Progenitor cell of endocrine pancreas (in vitro differentiated cells): Measurements from ENCODE around the gene RAPSN. TPM values are rescaled to one million over a fixed set of nuclear protein-coding genes. Genes with fewer than 3 reads are reported as not detected.

Source experiments
- DNase-seq: peaks from one replicate; pipeline ENCODE4 v3.0.0; 2021; ENCODE audit warnings: low spot score; ENCODE audit not compliant: unreplicated experiment
- H3K27ac Mint-ChIP-seq: 2 replicates; pipeline ENCODE4 v1.8.0; 2021; ENCODE audit warnings: mild to moderate bottlenecking, moderate library complexity, mixed read lengths
- H3K27me3 Mint-ChIP-seq: 2 replicates; pipeline ENCODE4 v1.8.0; 2021; ENCODE audit warnings: mixed read lengths
- H3K36me3 Mint-ChIP-seq: 2 replicates; pipeline ENCODE4 v1.8.0; 2022; ENCODE audit warnings: mixed read lengths; ENCODE audit not compliant: insufficient read depth
- H3K4me1 Mint-ChIP-seq: 2 replicates; pipeline ENCODE4 v1.8.0; 2021; ENCODE audit warnings: low read depth, mixed read lengths
- H3K4me3 Mint-ChIP-seq: 2 replicates; pipeline ENCODE4 v1.8.0; 2021; ENCODE audit warnings: low read depth, mild to moderate bottlenecking, moderate library complexity, mixed read lengths
- H3K9me3 Mint-ChIP-seq: 2 replicates; pipeline ENCODE4 v1.8.0; 2021; ENCODE audit warnings: low read depth, mixed read lengths
- CTCF ChIP-seq: fragments of 200-600 bp; sonication (generic); IDR thresholded peaks from one replicate; pipeline ENCODE4 v1.5.0; 2021; ENCODE audit warnings: antibody characterized with exemption, mild to moderate bottlenecking; ENCODE audit not compliant: unreplicated experiment
- total RNA-seq: library from RNA; stranded (reverse); gene quantifications from 2 replicates; pipeline ENCODE4 v1.2.1, GENCODE V29; 2021

The RAPSN gene
- total RNA-seq, 1 donor from 2014 or later = 0.81 TPM

GRCh38 chr11:47393163-47394049 lies 55.5 kb downstream of the RAPSN start:
- no peaks in the 10 kb centered on the region for H3K27me3 Mint-ChIP-seq
- no peak for DNase-seq
- H3K36me3 Mint-ChIP-seq = no peaks in the 10 kb centered on the region
- no peak overlapping the region for H3K4me3 Mint-ChIP-seq
- TF ChIP-seq CTCF = no peak
- no peaks in the 10 kb centered on the region for H3K9me3 Mint-ChIP-seq
- H3K4me1 Mint-ChIP-seq = no peaks in the 10 kb centered on the region
- H3K27ac Mint-ChIP-seq = no peak overlapping the region

- Mint-ChIP-seq H3K9me3 (no peaks in the 10 kb centered on the region), H3K36me3 (no peaks in the 10 kb centered on the region), H3K4me1 (no peaks in the 10 kb centered on the region), H3K27ac (no peak overlapping the region), H3K27me3 (no peaks in the 10 kb centered on the region), H3K4me3 (no peak overlapping the region)
- DNase-seq = no peak
- TF ChIP-seq CTCF = no peak
Measured at GRCh38 chr11:47392546-47393162, 56.3 kb downstream of the RAPSN start.

GRCh38 chr11:47391711-47392432 lies 57.1 kb downstream of the RAPSN start:
- DNase-seq = no peak
- Mint-ChIP-seq H3K27me3 (no peaks in the 10 kb centered on the region), H3K4me3 (no peak overlapping the region), H3K4me1 (no peaks in the 10 kb centered on the region), H3K27ac (no peak overlapping the region), H3K36me3 (no peaks in the 10 kb centered on the region), H3K9me3 (no peaks in the 10 kb centered on the region)
- no peak for TF ChIP-seq CTCF

- TF ChIP-seq CTCF = no peak
- Mint-ChIP-seq H3K36me3 (no peaks in the 10 kb centered on the region), H3K27me3 (no peaks in the 10 kb centered on the region), H3K4me1 (no peaks in the 10 kb centered on the region), H3K9me3 (no peaks in the 10 kb centered on the region), H3K4me3 (no peak overlapping the region), H3K27ac (no peak overlapping the region)
- DNase-seq = no peak
Measured at GRCh38 chr11:47391077-47391583, 57.8 kb downstream of the RAPSN start.

GRCh38 chr11:47390422-47390760 lies 58.5 kb downstream of the RAPSN start:
- no peaks in the 10 kb centered on the region for H3K36me3 Mint-ChIP-seq

More at GRCh38 chr11:47390422-47390760, 58.5 kb downstream of the RAPSN start:
- H3K4me3 Mint-ChIP-seq = no peak overlapping the region
- no peak for DNase-seq
- H3K9me3 Mint-ChIP-seq = no peaks in the 10 kb centered on the region
- no peak for TF ChIP-seq CTCF
- no peak overlapping the region for H3K27ac Mint-ChIP-seq
- H3K4me1 Mint-ChIP-seq = no peaks in the 10 kb centered on the region
- H3K27me3 Mint-ChIP-seq = no peaks in the 10 kb centered on the region
